Keratinocyte (primary cell): ENCODE measurements around the gene OMG. TPM values are rescaled to one million over a fixed set of nuclear protein-coding genes. Genes with fewer than 3 reads are reported as not detected.
"Not testable (repeated sequence)": the region's sequence is repeated elsewhere in the genome, so short reads cannot be mapped to it uniquely, and the experiment has no call there.

Experiments used
- DNase-seq: peaks from one replicate; pipeline ENCODE4 v3.0.0-alpha.2; 2011; ENCODE audit warnings: low read depth, missing footprints, low spot score
- FAIRE-seq: peaks from 2 replicates; lab custom pipeline; 2011; peaks lifted over from hg19 to GRCh38; lab: Jason Lieb, UNC
- H2AFZ ChIP-seq: 2 replicates; pipeline ENCODE4 v1.6.0; 2012; ENCODE audit warnings: low read length, control low read depth, inconsistent platforms; ENCODE audit not compliant: control insufficient read depth
- H3K27ac ChIP-seq: 2 replicates; pipeline ENCODE4 v1.5.1; 2011; ENCODE audit warnings: low read length; ENCODE audit not compliant: control insufficient read depth, insufficient read depth
- H3K27me3 ChIP-seq: 3 replicates; pipeline ENCODE4 v1.6.0; 2011; ENCODE audit warnings: low read length; ENCODE audit not compliant: control insufficient read depth, insufficient read depth; ENCODE audit errors: extremely low read depth
- H3K36me3 ChIP-seq, 2 experiments: 2 replicates in 1 of 2; 3 replicates in 1 of 2; pipeline ENCODE4 v1.5.1; 2011; ENCODE audit warnings: low read length in 2 of 2, mild to moderate bottlenecking in 1 of 2; ENCODE audit not compliant: control insufficient read depth in 2 of 2, insufficient read depth in 2 of 2; ENCODE audit errors: extremely low read depth in 1 of 2
- H3K4me1 ChIP-seq: 3 replicates; pipeline ENCODE4 v1.5.1; 2011; ENCODE audit warnings: low read length; ENCODE audit not compliant: control insufficient read depth, insufficient read depth; ENCODE audit errors: extremely low read depth
- H3K4me2 ChIP-seq: 3 replicates; pipeline ENCODE4 v1.6.0; 2011; ENCODE audit warnings: low read depth, low read length; ENCODE audit not compliant: control insufficient read depth, insufficient read depth; ENCODE audit errors: extremely low read depth
- H3K4me3 ChIP-seq, 3 experiments: fragments of 200-600 bp in 1 of 3; sonication (generic) in 1 of 3; 2 replicates in 2 of 3; 3 replicates in 1 of 3; pipeline ENCODE4 v1.5.1; 2011 to 2016; ENCODE audit warnings: low read length in 3 of 3, mild to moderate bottlenecking in 3 of 3, control low read depth in 2 of 3, inconsistent platforms in 1 of 3, low read depth in 1 of 3, mixed read lengths in 1 of 3, mixed run types in 1 of 3, moderate library complexity in 1 of 3; ENCODE audit not compliant: control insufficient read depth in 2 of 3, insufficient read depth in 2 of 3; ENCODE audit errors: extremely low read depth in 1 of 3
- H3K79me2 ChIP-seq: 2 replicates; pipeline ENCODE4 v1.6.0; 2012; ENCODE audit warnings: low read length; ENCODE audit not compliant: control insufficient read depth, insufficient read depth
- H3K9ac ChIP-seq: 3 replicates; pipeline ENCODE4 v1.6.0; 2011; ENCODE audit warnings: low read length; ENCODE audit not compliant: control insufficient read depth, insufficient read depth; ENCODE audit errors: extremely low read depth
- H3K9me1 ChIP-seq: 3 replicates; pipeline ENCODE4 v1.6.0; 2011; ENCODE audit warnings: low read length; ENCODE audit not compliant: control insufficient read depth, insufficient read depth; ENCODE audit errors: extremely low read depth
- H3K9me3 ChIP-seq: 2 replicates; pipeline ENCODE4 v1.5.1; 2012; ENCODE audit warnings: low read depth, low read length; ENCODE audit not compliant: control insufficient read depth
- H4K20me1 ChIP-seq: 3 replicates; pipeline ENCODE4 v1.6.0; 2011; ENCODE audit warnings: low read length; ENCODE audit not compliant: control insufficient read depth, insufficient read depth; ENCODE audit errors: extremely low read depth
- CTCF ChIP-seq, 3 experiments: IDR thresholded peaks in 1 of 3; conservative IDR thresholded peaks in 1 of 3; optimal IDR thresholded peaks in 1 of 3; 2 replicates in 2 of 3; 3 replicates in 1 of 3; pipeline versions ENCODE3 to v1.5.1; 2011; ENCODE audit warnings: low read length in 3 of 3, mild to moderate bottlenecking in 3 of 3, moderate library complexity in 2 of 3, control low read depth in 1 of 3, inconsistent platforms in 1 of 3; ENCODE audit not compliant: insufficient read depth in 2 of 3; ENCODE audit errors: extremely low read depth in 1 of 3
- EZH2 ChIP-seq: IDR thresholded peaks from one replicate; pipeline ENCODE4 v1.6.1; 2012; ENCODE audit warnings: inconsistent platforms, mild to moderate bottlenecking, low read length, moderate library complexity
- dilution Hi-C: fragments of 300-500 bp; cut with MboI; formaldehyde crosslinking; loops from one replicate; pipeline ENCODE4 v1.7.0; 2020; ENCODE audit warnings: low sequenced_read_pairs; ENCODE audit not compliant: extremely low pct_ligation_motif_present
- polyA plus RNA-seq, 5 experiments: library from polyadenylated mRNA; depleted of rRNA in 3 of 5; stranded (reverse) in 3 of 5; stranded (forward) in 1 of 5; unstranded in 1 of 5; fragments of >200 nt; gene quantifications; 1 replicate in 1 of 5; 2 replicates in 3 of 5; 3 replicates in 1 of 5; pipeline versions ENCODE4 v1.2.1 to v1.2.3, GENCODE V29; 2011 to 2012; ENCODE audit warnings: missing spikeins in 2 of 5, low read depth in 1 of 5, low replicate concordance in 1 of 5

OMG gene
- polyA plus RNA-seq, 1 donor (not counting 4 experiments of a cell fraction or from before 2014, with no cell fraction given) = not detected

- Histone ChIP-seq H3K79me2 (no peaks in the 10 kb centered on the region), H2AFZ (no peak overlapping the region), H3K27ac (no peak overlapping the region), H3K36me3 (no peaks in the 10 kb centered on the region), H3K4me1 (no peaks in the 10 kb centered on the region), H3K4me3 (no peak overlapping the region), H3K27me3 (no peaks in the 10 kb centered on the region), H3K9ac (no peak overlapping the region), H3K9me1 (no peaks in the 10 kb centered on the region), H3K9me3 (no peaks in the 10 kb centered on the region), H4K20me1 (no peaks in the 10 kb centered on the region), H3K4me2 (no peak overlapping the region)
- TF ChIP-seq EZH2 (no peak), CTCF (optimal IDR thresholded peaks at IDR 0.05 in 1 of 3, IDR thresholded peaks at IDR 0.05 in 1 of 3, conservative IDR thresholded peaks at IDR 0.05 in 1 of 3; ENCODE audit: extremely low read depth in 1 of 3, insufficient read depth in 2 of 3, low read length in 3 of 3) (no peak)
- FAIRE-seq (no peak), DNase-seq (no peak)
- dilution Hi-C loops = no loop called here
Measured at GRCh38 chr17:31291820-31292219, 5.2 kb downstream of the OMG start.

DNA sequence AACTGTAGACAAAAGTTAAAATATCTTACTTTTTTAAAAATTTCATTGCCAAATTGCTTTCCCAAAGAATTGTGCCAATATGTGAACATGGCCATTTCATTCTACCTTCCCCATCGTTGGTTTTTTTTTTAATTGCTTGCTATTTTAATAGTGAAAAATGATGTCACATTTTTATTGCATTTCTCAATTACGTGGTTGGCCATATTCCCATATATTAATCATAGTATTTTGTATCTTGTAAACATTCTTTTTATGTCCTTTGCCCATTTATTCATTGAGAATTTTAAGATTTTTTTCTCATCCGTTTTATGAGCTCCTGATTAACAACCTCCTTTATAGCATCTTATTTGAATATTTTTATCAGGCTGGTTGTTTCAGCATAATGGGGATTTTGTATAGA is 7.2 kb downstream of the OMG start:
- TF ChIP-seq EZH2 = no peak
- no peak for TF ChIP-seq CTCF (optimal IDR thresholded peaks at IDR 0.05 in 1 of 3, IDR thresholded peaks at IDR 0.05 in 1 of 3, conservative IDR thresholded peaks at IDR 0.05 in 1 of 3; ENCODE audit: extremely low read depth in 1 of 3, insufficient read depth in 2 of 3, low read length in 3 of 3)
- H2AFZ ChIP-seq = no peak overlapping the region

DNA sequence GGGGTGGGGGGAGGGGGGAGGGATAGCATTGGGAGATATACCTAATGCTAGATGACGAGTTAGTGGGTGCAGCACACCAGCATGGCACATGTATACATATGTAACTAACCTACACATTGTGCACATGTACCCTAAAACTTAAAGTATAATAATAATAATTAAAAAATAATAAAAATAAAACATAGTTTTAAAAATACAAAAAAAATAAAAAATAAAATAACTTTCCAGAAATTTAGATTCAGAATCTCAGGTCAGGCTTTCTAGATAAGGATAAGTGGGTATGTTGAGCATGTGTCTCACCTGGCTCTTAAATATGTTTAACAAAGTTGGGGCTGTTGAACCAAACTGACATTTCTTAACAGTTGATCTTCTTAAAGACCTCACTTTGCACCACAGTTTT is 9.1 kb downstream of the OMG start:
- H3K9me3 ChIP-seq, DNase-seq, FAIRE-seq, H3K9me1 ChIP-seq, dilution Hi-C loops, H3K4me1 ChIP-seq, H3K4me3 ChIP-seq, H3K79me2 ChIP-seq, H3K9ac ChIP-seq, H3K27me3 ChIP-seq, H3K27ac ChIP-seq, H3K36me3 ChIP-seq, H2AFZ ChIP-seq, H4K20me1 ChIP-seq, H3K4me2 ChIP-seq: not testable (repeated sequence)

More for the DNA sequence above, 7.2 kb downstream of the OMG start:
- no peak overlapping the region for H3K27ac ChIP-seq
- H3K9ac ChIP-seq = no peak overlapping the region
- no peaks in the 10 kb centered on the region for H3K9me3 ChIP-seq
- no peak overlapping the region for H3K4me2 ChIP-seq
- H3K4me3 ChIP-seq = no peak overlapping the region
- no peaks in the 10 kb centered on the region for H3K4me1 ChIP-seq
- DNase-seq (no peak), FAIRE-seq (no peak)
- H3K9me1 ChIP-seq = no peaks in the 10 kb centered on the region
- H3K36me3 ChIP-seq = no peaks in the 10 kb centered on the region
- H4K20me1 ChIP-seq = no peaks in the 10 kb centered on the region
- H3K79me2 ChIP-seq = no peaks in the 10 kb centered on the region
- no peaks in the 10 kb centered on the region for H3K27me3 ChIP-seq
- dilution Hi-C loops = no loop called here
